ENCODE measurements around the gene MARK3.

MARK3 gene

DNA sequence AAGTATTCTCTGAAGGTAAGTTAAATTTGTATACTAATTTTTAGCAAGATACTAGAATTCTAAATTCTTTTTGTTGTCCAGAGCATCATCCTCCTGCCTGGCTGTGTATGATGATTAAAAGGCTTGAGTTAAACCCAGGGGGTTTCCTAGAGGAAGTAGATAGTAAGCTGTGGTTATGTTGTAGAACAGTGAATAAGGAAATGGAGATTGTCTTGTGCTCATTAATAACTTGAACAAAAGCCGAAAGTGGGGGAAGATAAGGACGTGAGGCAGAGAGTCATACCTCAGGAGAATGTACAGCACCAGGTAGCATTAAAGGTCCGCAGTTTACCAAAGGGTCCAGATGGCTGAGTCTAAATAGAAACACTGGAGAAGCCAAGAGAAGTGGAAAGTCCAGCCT lies 95.4 kb downstream of the MARK3 start:
- DNase-seq (ENCODE audit: low read depth): peak; percentile 63
- TF ChIP-seq, protein P1, sequence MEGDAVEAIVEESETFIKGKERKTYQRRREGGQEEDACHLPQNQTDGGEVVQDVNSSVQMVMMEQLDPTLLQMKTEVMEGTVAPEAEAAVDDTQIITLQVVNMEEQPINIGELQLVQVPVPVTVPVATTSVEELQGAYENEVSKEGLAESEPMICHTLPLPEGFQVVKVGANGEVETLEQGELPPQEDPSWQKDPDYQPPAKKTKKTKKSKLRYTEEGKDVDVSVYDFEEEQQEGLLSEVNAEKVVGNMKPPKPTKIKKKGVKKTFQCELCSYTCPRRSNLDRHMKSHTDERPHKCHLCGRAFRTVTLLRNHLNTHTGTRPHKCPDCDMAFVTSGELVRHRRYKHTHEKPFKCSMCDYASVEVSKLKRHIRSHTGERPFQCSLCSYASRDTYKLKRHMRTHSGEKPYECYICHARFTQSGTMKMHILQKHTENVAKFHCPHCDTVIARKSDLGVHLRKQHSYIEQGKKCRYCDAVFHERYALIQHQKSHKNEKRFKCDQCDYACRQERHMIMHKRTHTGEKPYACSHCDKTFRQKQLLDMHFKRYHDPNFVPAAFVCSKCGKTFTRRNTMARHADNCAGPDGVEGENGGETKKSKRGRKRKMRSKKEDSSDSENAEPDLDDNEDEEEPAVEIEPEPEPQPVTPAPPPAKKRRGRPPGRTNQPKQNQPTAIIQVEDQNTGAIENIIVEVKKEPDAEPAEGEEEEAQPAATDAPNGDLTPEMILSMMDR (IDR thresholded peaks at IDR 0.05; ENCODE audit: insufficient read depth, low read depth, low read length, missing control alignments): no peak
- H3K4me3 ChIP-seq (ENCODE audit: low read depth, low read length): no peak overlapping the region

DNA sequence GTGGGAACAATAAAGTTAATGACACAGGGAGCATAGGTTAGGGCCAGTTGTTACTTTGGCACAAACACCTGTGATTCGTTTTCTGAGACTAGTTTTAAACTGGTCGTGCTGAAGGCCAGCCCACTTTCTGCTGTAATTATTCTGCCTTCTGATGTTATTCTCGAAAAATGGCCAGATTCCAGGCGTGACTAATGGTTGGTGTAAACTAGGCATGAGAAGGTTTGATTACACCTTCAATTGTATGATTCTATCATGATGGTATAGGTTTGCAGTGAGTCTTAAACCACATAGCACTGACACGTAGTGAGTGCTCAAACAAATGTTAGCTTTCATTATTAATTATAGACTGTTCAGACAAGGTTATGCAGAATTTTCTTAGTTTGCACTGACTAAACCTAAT lies 98.4 kb downstream of the MARK3 start:
- TF ChIP-seq, protein P1 (IDR thresholded peaks at IDR 0.05; ENCODE audit: insufficient read depth, low read depth, low read length, missing control alignments): no peak
- no peak overlapping the region for H3K4me3 ChIP-seq (ENCODE audit: low read depth, low read length)
- no peak for DNase-seq (ENCODE audit: low read depth)

DNA sequence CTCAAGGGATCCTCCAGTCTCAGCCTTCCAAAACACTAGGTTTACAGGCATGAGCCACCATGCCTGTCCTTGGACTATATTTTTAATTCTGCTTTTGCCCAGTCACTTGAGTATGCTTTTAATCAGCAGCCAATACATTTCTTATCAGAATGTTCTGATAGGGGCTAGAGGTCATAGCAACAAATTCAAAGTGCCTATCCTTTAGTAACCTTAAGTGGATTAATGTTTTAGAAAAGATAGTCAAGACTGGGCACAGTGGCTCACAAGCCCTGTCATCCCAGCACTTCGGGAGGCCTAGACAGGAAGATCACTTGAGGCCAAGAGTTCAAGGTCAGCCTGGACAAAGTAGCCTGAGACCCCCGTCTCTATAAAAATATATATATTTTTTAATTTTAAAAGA lies 100.3 kb downstream of the MARK3 start:
- DNase-seq (ENCODE audit: low read depth): no peak
- TF ChIP-seq, protein P1 (IDR thresholded peaks at IDR 0.05; ENCODE audit: insufficient read depth, low read depth, low read length, missing control alignments): no peak
- H3K4me3 ChIP-seq (ENCODE audit: low read depth, low read length): no peak overlapping the region

DNA sequence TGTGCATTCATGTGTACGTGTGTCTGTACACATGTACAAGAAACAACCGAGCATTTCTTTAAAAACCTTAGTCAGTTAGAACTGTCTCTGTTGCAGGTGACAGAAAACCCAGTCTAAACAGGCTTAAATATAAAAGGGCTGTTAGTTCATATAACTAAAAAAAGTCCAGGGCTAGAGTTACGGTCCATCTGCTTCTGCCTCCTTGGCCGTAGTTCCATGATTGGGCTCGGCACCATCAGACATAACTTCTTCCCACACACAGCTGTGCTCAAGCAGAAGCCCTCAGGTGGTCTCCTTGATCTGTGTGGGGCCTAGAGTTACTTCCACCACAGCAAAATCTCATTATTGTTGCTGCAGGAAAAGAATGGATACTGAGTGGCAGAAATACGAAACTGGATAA lies 102.9 kb downstream of the MARK3 start:
- TF ChIP-seq, protein P1 (IDR thresholded peaks at IDR 0.05; ENCODE audit: insufficient read depth, low read depth, low read length, missing control alignments): no peak
- DNase-seq (ENCODE audit: low read depth): no peak
- no peak overlapping the region for H3K4me3 ChIP-seq (ENCODE audit: low read depth, low read length)

DNA sequence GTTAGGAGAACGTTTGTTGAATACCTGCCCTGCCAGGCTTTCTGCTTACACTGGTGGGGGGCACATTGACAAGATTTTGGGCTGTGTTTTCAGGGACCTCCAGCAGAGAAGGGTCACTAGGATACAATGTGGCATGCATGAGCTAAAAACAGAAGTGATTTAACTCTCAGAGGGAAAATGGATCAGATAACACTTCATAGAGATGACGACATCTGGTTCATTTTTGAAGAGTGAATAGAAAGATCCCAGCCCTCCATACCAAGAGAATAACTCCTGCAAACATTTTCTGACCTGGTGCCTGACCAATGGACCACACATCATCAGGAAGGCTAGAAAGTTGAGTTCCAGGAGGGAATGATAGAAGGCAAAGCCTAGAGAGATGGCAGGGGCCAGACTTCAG lies 103.7 kb downstream of the MARK3 start:
- TF ChIP-seq, protein P1 (IDR thresholded peaks at IDR 0.05; ENCODE audit: insufficient read depth, low read depth, low read length, missing control alignments): no peak
- DNase-seq (ENCODE audit: low read depth): no peak
- no peak overlapping the region for H3K4me3 ChIP-seq (ENCODE audit: low read depth, low read length)

DNA sequence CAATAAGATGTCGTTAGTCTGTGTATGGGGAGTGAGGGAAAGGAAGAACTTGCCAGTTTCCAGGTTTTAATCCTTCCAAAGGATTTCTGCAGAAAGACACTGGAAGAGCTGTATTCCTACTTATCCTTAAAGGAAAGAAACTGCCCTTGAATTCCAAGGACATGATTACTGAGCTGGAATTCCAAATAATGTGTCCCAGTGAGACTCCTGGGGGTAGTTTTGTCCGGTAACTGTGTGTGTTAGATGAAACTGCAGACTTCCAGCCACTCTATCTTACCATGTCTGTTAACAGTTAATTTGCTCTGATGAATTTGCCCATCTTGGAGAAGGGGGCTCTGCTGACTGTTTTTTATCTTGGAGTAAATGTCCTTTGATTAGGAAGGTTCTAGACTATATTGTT lies 104.4 kb downstream of the MARK3 start:
- DNase-seq (ENCODE audit: low read depth): no peak
- H3K4me3 ChIP-seq (ENCODE audit: low read depth, low read length): no peak overlapping the region
- TF ChIP-seq, protein P1 (IDR thresholded peaks at IDR 0.05; ENCODE audit: insufficient read depth, low read depth, low read length, missing control alignments): no peak

DNA sequence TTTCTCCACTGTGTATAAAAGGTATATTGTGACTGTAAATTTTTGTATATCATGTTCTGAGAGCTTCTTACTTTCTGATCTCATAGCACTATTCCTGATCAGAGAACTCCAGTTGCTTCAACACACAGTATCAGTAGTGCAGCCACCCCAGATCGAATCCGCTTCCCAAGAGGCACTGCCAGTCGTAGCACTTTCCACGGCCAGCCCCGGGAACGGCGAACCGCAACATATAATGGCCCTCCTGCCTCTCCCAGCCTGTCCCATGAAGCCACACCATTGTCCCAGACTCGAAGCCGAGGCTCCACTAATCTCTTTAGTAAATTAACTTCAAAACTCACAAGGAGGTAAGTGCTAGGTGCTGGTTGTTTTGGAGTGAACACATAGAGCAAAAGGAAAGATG lies 106.5 kb downstream of the MARK3 start:
- no peak overlapping the region for H3K4me3 ChIP-seq (ENCODE audit: low read depth, low read length)
- no peak for DNase-seq (ENCODE audit: low read depth)
- TF ChIP-seq, protein P1 (IDR thresholded peaks at IDR 0.05; ENCODE audit: insufficient read depth, low read depth, low read length, missing control alignments): no peak
